GM12891 (cell line): ENCODE results near the gene MGAT4D.

Source experiments
- POLR2AphosphoS5 ChIP-seq: IDR thresholded peaks from 2 replicates; pipeline ENCODE4 v1.6.1; 2011; ENCODE audit warnings: low read depth, low read length, control low read depth
- POU2F2 ChIP-seq: IDR thresholded peaks from 2 replicates; pipeline ENCODE4 v1.6.1; 2011; ENCODE audit warnings: low read depth, mild to moderate bottlenecking, control low read depth, low read length, moderate library complexity

- TF ChIP-seq POU2F2 (no peak), POLR2AphosphoS5 (no peak)
These were observed at the start of gene MGAT4D for GRCh38 chr4:140497747-140498636.
